Keratinocyte (primary cell): ENCODE data around the gene ERBB4. TPM values are rescaled to one million over a fixed set of nuclear protein-coding genes. Genes with fewer than 3 reads are reported as not detected.

ENCODE experiments used
- DNase-seq: peaks from one replicate; pipeline ENCODE4 v3.0.0-alpha.2; 2011; ENCODE audit warnings: low read depth, missing footprints, low spot score
- FAIRE-seq: peaks from 2 replicates; lab custom pipeline; 2011; peaks lifted over from hg19 to GRCh38; lab: Jason Lieb, UNC
- H2AFZ ChIP-seq: 2 replicates; pipeline ENCODE4 v1.6.0; 2012; ENCODE audit warnings: low read length, control low read depth, inconsistent platforms; ENCODE audit not compliant: control insufficient read depth
- H3K27ac ChIP-seq: 2 replicates; pipeline ENCODE4 v1.5.1; 2011; ENCODE audit warnings: low read length; ENCODE audit not compliant: control insufficient read depth, insufficient read depth
- H3K27me3 ChIP-seq: 3 replicates; pipeline ENCODE4 v1.6.0; 2011; ENCODE audit warnings: low read length; ENCODE audit not compliant: control insufficient read depth, insufficient read depth; ENCODE audit errors: extremely low read depth
- H3K36me3 ChIP-seq, 2 experiments: 2 replicates in 1 of 2; 3 replicates in 1 of 2; pipeline ENCODE4 v1.5.1; 2011; ENCODE audit warnings: low read length in 2 of 2, mild to moderate bottlenecking in 1 of 2; ENCODE audit not compliant: control insufficient read depth in 2 of 2, insufficient read depth in 2 of 2; ENCODE audit errors: extremely low read depth in 1 of 2
- H3K4me1 ChIP-seq: 3 replicates; pipeline ENCODE4 v1.5.1; 2011; ENCODE audit warnings: low read length; ENCODE audit not compliant: control insufficient read depth, insufficient read depth; ENCODE audit errors: extremely low read depth
- H3K4me2 ChIP-seq: 3 replicates; pipeline ENCODE4 v1.6.0; 2011; ENCODE audit warnings: low read depth, low read length; ENCODE audit not compliant: control insufficient read depth, insufficient read depth; ENCODE audit errors: extremely low read depth
- H3K4me3 ChIP-seq, 3 experiments: fragments of 200-600 bp in 1 of 3; sonication (generic) in 1 of 3; 2 replicates in 2 of 3; 3 replicates in 1 of 3; pipeline ENCODE4 v1.5.1; 2011 to 2016; ENCODE audit warnings: low read length in 3 of 3, mild to moderate bottlenecking in 3 of 3, control low read depth in 2 of 3, inconsistent platforms in 1 of 3, low read depth in 1 of 3, mixed read lengths in 1 of 3, mixed run types in 1 of 3, moderate library complexity in 1 of 3; ENCODE audit not compliant: control insufficient read depth in 2 of 3, insufficient read depth in 2 of 3; ENCODE audit errors: extremely low read depth in 1 of 3
- H3K79me2 ChIP-seq: 2 replicates; pipeline ENCODE4 v1.6.0; 2012; ENCODE audit warnings: low read length; ENCODE audit not compliant: control insufficient read depth, insufficient read depth
- H3K9ac ChIP-seq: 3 replicates; pipeline ENCODE4 v1.6.0; 2011; ENCODE audit warnings: low read length; ENCODE audit not compliant: control insufficient read depth, insufficient read depth; ENCODE audit errors: extremely low read depth
- H3K9me1 ChIP-seq: 3 replicates; pipeline ENCODE4 v1.6.0; 2011; ENCODE audit warnings: low read length; ENCODE audit not compliant: control insufficient read depth, insufficient read depth; ENCODE audit errors: extremely low read depth
- H3K9me3 ChIP-seq: 2 replicates; pipeline ENCODE4 v1.5.1; 2012; ENCODE audit warnings: low read depth, low read length; ENCODE audit not compliant: control insufficient read depth
- H4K20me1 ChIP-seq: 3 replicates; pipeline ENCODE4 v1.6.0; 2011; ENCODE audit warnings: low read length; ENCODE audit not compliant: control insufficient read depth, insufficient read depth; ENCODE audit errors: extremely low read depth
- EZH2 ChIP-seq: IDR thresholded peaks from one replicate; pipeline ENCODE4 v1.6.1; 2012; ENCODE audit warnings: inconsistent platforms, mild to moderate bottlenecking, low read length, moderate library complexity
- dilution Hi-C: fragments of 300-500 bp; cut with MboI; formaldehyde crosslinking; loops from one replicate; pipeline ENCODE4 v1.7.0; 2020; ENCODE audit warnings: low sequenced_read_pairs; ENCODE audit not compliant: extremely low pct_ligation_motif_present
- polyA plus RNA-seq, 5 experiments: library from polyadenylated mRNA; depleted of rRNA in 3 of 5; stranded (reverse) in 3 of 5; stranded (forward) in 1 of 5; unstranded in 1 of 5; fragments of >200 nt; gene quantifications; 1 replicate in 1 of 5; 2 replicates in 3 of 5; 3 replicates in 1 of 5; pipeline versions ENCODE4 v1.2.1 to v1.2.3, GENCODE V29; 2011 to 2012; ENCODE audit warnings: missing spikeins in 2 of 5, low read depth in 1 of 5, low replicate concordance in 1 of 5
- TF ChIP-seq, protein P1 (sequence below), 3 experiments: IDR thresholded peaks in 1 of 3; conservative IDR thresholded peaks in 1 of 3; optimal IDR thresholded peaks in 1 of 3; 2 replicates in 2 of 3; 3 replicates in 1 of 3; pipeline versions ENCODE3 to v1.5.1; 2011; ENCODE audit warnings: low read length in 3 of 3, mild to moderate bottlenecking in 3 of 3, moderate library complexity in 2 of 3, control low read depth in 1 of 3, inconsistent platforms in 1 of 3; ENCODE audit not compliant: insufficient read depth in 2 of 3; ENCODE audit errors: extremely low read depth in 1 of 3

ERBB4 gene
- polyA plus RNA-seq, 1 donor (not counting 4 experiments of a cell fraction or from before 2014, with no cell fraction given): 0.01 TPM

DNA sequence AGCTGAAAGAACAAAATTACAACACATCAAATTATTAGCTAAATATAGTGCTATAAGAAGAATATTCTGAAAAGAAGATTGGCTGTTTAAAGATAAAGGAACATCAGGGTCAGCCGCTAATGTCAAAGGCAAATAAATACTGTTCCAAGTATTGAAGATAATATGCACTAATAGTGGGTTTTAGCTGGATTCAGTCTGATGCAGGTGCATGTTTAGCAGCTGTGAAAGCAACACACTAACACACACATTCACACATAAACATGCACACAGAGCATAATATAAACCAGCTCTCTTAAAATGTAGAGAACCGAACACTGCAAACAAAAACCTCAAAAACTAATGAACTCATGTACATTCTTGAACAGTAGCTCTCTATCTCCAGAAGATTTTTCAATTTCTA lies 634.6 kb downstream of the ERBB4 start:
- Histone ChIP-seq H3K9me1 (no peaks in the 10 kb centered on the region), H3K4me1 (no peaks in the 10 kb centered on the region), H2AFZ (no peak overlapping the region), H3K27ac (no peak overlapping the region), H3K27me3 (no peaks in the 10 kb centered on the region), H3K4me3 (no peak overlapping the region), H4K20me1 (no peaks in the 10 kb centered on the region), H3K9me3 (no peaks in the 10 kb centered on the region), H3K79me2 (no peaks in the 10 kb centered on the region), H3K36me3 (no peaks in the 10 kb centered on the region), H3K9ac (no peak overlapping the region), H3K4me2 (no peak overlapping the region)
- FAIRE-seq (no peak), DNase-seq (no peak)
- dilution Hi-C loops: no loop called here
- TF ChIP-seq, protein P1, sequence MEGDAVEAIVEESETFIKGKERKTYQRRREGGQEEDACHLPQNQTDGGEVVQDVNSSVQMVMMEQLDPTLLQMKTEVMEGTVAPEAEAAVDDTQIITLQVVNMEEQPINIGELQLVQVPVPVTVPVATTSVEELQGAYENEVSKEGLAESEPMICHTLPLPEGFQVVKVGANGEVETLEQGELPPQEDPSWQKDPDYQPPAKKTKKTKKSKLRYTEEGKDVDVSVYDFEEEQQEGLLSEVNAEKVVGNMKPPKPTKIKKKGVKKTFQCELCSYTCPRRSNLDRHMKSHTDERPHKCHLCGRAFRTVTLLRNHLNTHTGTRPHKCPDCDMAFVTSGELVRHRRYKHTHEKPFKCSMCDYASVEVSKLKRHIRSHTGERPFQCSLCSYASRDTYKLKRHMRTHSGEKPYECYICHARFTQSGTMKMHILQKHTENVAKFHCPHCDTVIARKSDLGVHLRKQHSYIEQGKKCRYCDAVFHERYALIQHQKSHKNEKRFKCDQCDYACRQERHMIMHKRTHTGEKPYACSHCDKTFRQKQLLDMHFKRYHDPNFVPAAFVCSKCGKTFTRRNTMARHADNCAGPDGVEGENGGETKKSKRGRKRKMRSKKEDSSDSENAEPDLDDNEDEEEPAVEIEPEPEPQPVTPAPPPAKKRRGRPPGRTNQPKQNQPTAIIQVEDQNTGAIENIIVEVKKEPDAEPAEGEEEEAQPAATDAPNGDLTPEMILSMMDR (optimal IDR thresholded peaks at IDR 0.05 in 1 of 3, IDR thresholded peaks at IDR 0.05 in 1 of 3, conservative IDR thresholded peaks at IDR 0.05 in 1 of 3; ENCODE audit: extremely low read depth in 1 of 3, insufficient read depth in 2 of 3, low read length in 3 of 3): no peak
- no peak for TF ChIP-seq EZH2

DNA sequence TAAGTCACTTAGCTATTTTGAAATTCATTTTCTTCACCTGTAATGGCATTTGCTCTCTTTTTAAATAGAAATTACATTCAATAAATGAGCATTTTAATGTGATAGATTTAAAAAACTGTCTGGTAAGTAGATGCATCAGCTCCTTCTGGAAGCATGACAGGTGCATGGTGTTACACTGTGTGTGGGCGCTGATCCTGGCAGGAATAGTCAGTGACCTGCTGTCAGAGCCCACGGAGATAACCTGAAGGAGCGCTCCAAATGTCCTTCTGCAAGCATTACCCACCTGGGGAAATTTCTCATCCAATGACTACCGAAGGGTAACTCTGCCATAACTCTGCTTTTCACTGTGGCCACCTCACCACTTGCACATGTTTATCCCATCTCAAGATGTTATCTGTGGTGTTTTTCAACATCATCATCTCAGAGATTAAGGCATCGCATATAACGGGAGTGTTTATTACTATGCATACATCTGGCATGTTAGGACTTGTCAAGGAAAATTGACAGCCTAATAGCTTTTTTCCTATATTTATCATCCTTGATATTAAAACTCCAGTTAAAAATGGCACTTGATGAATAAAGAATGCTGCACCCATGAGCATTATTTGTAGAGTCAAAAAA lies 637.3 kb downstream of the ERBB4 start:
- Histone ChIP-seq H3K27me3 (no peaks in the 10 kb centered on the region), H2AFZ (no peak overlapping the region), H4K20me1 (no peaks in the 10 kb centered on the region), H3K4me1 (no peaks in the 10 kb centered on the region), H3K4me3 (no peak overlapping the region), H3K9ac (no peak overlapping the region), H3K79me2 (no peaks in the 10 kb centered on the region), H3K4me2 (no peak overlapping the region), H3K9me3 (no peaks in the 10 kb centered on the region), H3K27ac (no peak overlapping the region), H3K36me3 (no peaks in the 10 kb centered on the region), H3K9me1 (no peaks in the 10 kb centered on the region)
- dilution Hi-C loops: no loop called here
- FAIRE-seq (no peak), DNase-seq (no peak)
- TF ChIP-seq, protein P1 (optimal IDR thresholded peaks at IDR 0.05 in 1 of 3, IDR thresholded peaks at IDR 0.05 in 1 of 3, conservative IDR thresholded peaks at IDR 0.05 in 1 of 3; ENCODE audit: extremely low read depth in 1 of 3, insufficient read depth in 2 of 3, low read length in 3 of 3): no peak
- TF ChIP-seq EZH2: no peak
